HG03432 (cell line): ENCODE data around the gene COX19.

Experiments
- ATAC-seq: cut with Tn5 transposase; IDR thresholded peaks from one replicate; pipeline ENCODE4 v1.9.1; 2021; ENCODE audit warnings: mild to moderate bottlenecking, moderate library complexity; ENCODE audit not compliant: unreplicated experiment

COX19 gene

GRCh38 chr7:974820-975681 is at the start of gene COX19:
COX19 (minus strand) TSS chr7:975549; CDS start chr7:975509, 40 bp downstream.
- ATAC-seq: peak; percentile 79

GRCh38 chr7:1024331-1024841 is 49.0 kb upstream of the COX19 start:
- peak; percentile 58 for ATAC-seq

- ATAC-seq: no peak
These were observed 47.6 kb upstream of the COX19 start for GRCh38 chr7:1022801-1023465.

GRCh38 chr7:1022356-1022755 is 47.0 kb upstream of the COX19 start:
- ATAC-seq: no peak

- no peak for ATAC-seq
These were observed 46.6 kb upstream of the COX19 start for GRCh38 chr7:1021931-1022330.

GRCh38 chr7:1021366-1021765 is 46.0 kb upstream of the COX19 start:
- no peak for ATAC-seq

- ATAC-seq: no peak
These were observed 45.5 kb upstream of the COX19 start for GRCh38 chr7:1020849-1021251.

- no peak for ATAC-seq
These were observed 44.7 kb upstream of the COX19 start for GRCh38 chr7:1019789-1020610.

- no peak for ATAC-seq
These were observed 44.0 kb upstream of the COX19 start for GRCh38 chr7:1019255-1019785.

- no peak for ATAC-seq
These were observed 43.0 kb upstream of the COX19 start for GRCh38 chr7:1018334-1018695.

GRCh38 chr7:1017586-1018333 is 42.4 kb upstream of the COX19 start:
- no peak for ATAC-seq

GRCh38 chr7:1016577-1017531 is 41.5 kb upstream of the COX19 start:
- no peak for ATAC-seq

- no peak for ATAC-seq
These were observed 40.1 kb upstream of the COX19 start for GRCh38 chr7:1015196-1016121.

- ATAC-seq: no peak
These were observed 39.3 kb upstream of the COX19 start for GRCh38 chr7:1014681-1015080.

GRCh38 chr7:1013581-1013980 is 38.2 kb upstream of the COX19 start:
- no peak for ATAC-seq

GRCh38 chr7:1012716-1013095 is 37.4 kb upstream of the COX19 start:
- no peak for ATAC-seq

- no peak for ATAC-seq
These were observed 36.8 kb upstream of the COX19 start for GRCh38 chr7:1012004-1012715.
